Measurements from ENCODE around the gene GTF3C2. TPM values are rescaled to one million over a fixed set of nuclear protein-coding genes. Genes with fewer than 3 reads are reported as not detected.

The GTF3C2 gene
- total and polyA plus RNA-seq, 10 of the 15 experiments (the other 5 are each of a cell fraction or from before 2014, with no cell fraction given): 45.9 to 105 (median 80.3) TPM

DNA sequence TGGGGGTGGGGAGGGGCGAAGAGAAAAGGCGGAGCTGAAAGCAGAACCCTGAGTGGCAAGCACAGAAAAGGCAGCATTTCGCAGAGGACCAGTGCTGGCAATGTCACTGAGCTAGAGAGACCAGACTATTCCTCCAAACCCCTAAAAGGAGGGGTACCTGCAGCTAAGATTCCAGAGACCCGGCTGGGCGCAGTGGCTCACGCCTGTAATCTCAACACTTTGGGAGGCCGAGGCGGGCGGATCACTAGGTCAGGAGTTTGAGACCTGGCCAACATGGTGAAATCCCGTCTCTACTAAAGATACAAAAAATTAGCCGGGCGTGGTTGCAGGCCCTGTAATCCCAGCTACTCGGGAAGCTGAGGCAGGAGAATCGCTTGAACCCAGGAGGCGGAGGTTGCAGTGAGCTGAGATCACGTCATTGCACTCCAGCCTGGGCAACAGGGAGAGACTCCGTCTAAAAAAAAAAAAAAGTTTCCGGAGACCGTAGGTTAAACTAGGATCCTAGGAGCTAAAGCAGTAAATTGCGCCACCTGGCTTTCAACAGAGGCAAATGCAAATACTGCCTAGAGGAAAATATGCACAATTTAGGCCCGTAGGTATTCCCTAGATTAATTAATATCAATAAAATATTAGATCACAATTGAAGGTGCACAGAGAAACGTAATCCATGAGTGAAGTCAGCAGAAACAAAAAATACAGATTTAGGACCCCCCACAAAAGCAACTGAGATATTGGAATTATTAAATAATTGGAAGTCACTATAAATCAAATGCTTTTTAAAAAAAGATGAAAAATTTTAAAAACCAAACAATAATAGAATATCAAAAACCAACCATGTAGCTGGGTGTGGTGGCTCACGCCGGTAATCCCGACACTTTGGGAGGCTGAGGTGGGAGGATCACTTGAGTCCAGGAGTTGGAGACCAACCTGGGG, 53.2 kb downstream of the GTF3C2 start:
- in situ Hi-C loops (cut with MboI) (no loop called here), intact Hi-C loops (cut with micrococcal nuclease; ENCODE audit: unreplicated experiment) (loop anchor here (1.0 to 5.0 kb wide), 2 partner anchors 205 to 341 kb away; no protein-coding TSS in a partner anchor)
- Histone ChIP-seq H3K9ac (ENCODE audit: control insufficient read depth, insufficient read depth, low read length) (no peak overlapping the region; the same call in 1 of the 2 replicates), H4K20me1 (ENCODE audit: control insufficient read depth, insufficient read depth) (no peaks in the 10 kb centered on the region), H3K4me2 (ENCODE audit: control insufficient read depth, insufficient read depth) (peak overlapping the region; percentile 63), H3K27me3 (replicated peaks in 1 of 2; ENCODE audit: control insufficient read depth in 2 of 2, insufficient read depth in 2 of 2, low read length in 1 of 2) (no peaks in the 10 kb centered on the region; a peak in 1 of 4 replicates), H3K36me3 (ENCODE audit: control insufficient read depth in 2 of 2, insufficient read depth in 2 of 2, low read length in 1 of 2) (no peaks in the 10 kb centered on the region), H3K27ac (ENCODE audit: control insufficient read depth, insufficient read depth) (no peak overlapping the region), H2AFZ (ENCODE audit: control insufficient read depth, low read depth, low read length) (peak overlapping the region; percentile 75), H3K9me3 (replicated peaks; ENCODE audit: control insufficient read depth, insufficient read depth, low read length) (no peaks in the 10 kb centered on the region; the same call in 2 of the 3 replicates), H3K4me3 (peak overlapping the region; percentile 48; the same call in 1 of the 2 replicates), H3K79me2 (ENCODE audit: control insufficient read depth, insufficient read depth, low read length) (no peaks in the 10 kb centered on the region), H3K4me1 (ENCODE audit: control insufficient read depth, insufficient read depth, low read length) (no peaks in the 10 kb centered on the region)
- WGBS (ENCODE audit: insufficient coverage, insufficient replicate concordance, low lambda C conversion rate, missing lambda C conversion rate): 22% methylated on average over 25 of the region's 25 CpGs
- ChIA-PET CTCF (interaction anchor here (0.6 to 4.0 kb wide), 75 partner anchors 9 to 719 kb away, joined by 3 to 60 read pairs (median 4); partner anchors contain the start of genes EIF2B4, GTF3C2, MPV17 and NRBP1), RAD21 (ENCODE audit: unreplicated experiment) (interaction anchor here (0.9 to 3.5 kb wide), 12 partner anchors 11 to 457 kb away, joined by 3 to 25 read pairs (median 6); partner anchors contain the start of gene TRIM54), SMC1A (ENCODE audit: uncharacterized antibody, unreplicated experiment) (interaction anchor here (0.6 to 2.4 kb wide), 28 partner anchors 8 to 469 kb away, joined by 3 to 17 read pairs (median 3); partner anchors contain the start of genes CCDC121, GPN1 and PREB), POLR2A (interaction anchor here (0.6 to 1.4 kb wide), 4 partner anchors 11 to 309 kb away, joined by 3 to 4 read pairs (median 3); no protein-coding TSS in a partner anchor)
- ATAC-seq (peak; percentile 82), FAIRE-seq (peak; percentile 87), DNase-seq (ENCODE audit: low read depth, low spot score) (no peak)
- no TSS peak for BruUV-seq (replicated peaks)
- TF ChIP-seq SMC3 (IDR thresholded peaks at IDR 0.05; ENCODE audit: borderline replicate concordance, low read length) (peak; percentile 57; the same call in 1 of the 2 replicates), ZBED1 (IDR thresholded peaks at IDR 0.05; ENCODE audit: borderline replicate concordance) (no peak), SPI1 (IDR thresholded peaks at IDR 0.05; ENCODE audit: borderline replicate concordance, insufficient read depth, low read depth, low read length) (no peak), GABPA (IDR thresholded peaks at IDR 0.05; ENCODE audit: low read depth) (0 out of 2 replicates have a peak, but pooled peaks have one; percentile 25), RBBP5 (conservative IDR thresholded peaks at IDR 0.05) (no peak), TCF3 (IDR thresholded peaks at IDR 0.05; ENCODE audit: borderline replicate concordance, insufficient read depth, low read depth, low read length) (no peak), CREB1 (IDR thresholded peaks at IDR 0.05; ENCODE audit: low read depth) (0 out of 2 replicates have a peak, but pooled peaks have one; percentile 19), SP1 (IDR thresholded peaks at IDR 0.05; ENCODE audit: low read depth, low read length) (no peak), JUNB (IDR thresholded peaks at IDR 0.05) (no peak), ATF7 (IDR thresholded peaks at IDR 0.05; ENCODE audit: low read depth) (peak; percentile 67), NBN (IDR thresholded peaks at IDR 0.05) (0 out of 2 replicates have a peak, but pooled peaks have one; percentile 47)
- TF ChIP-seq, protein P1, sequence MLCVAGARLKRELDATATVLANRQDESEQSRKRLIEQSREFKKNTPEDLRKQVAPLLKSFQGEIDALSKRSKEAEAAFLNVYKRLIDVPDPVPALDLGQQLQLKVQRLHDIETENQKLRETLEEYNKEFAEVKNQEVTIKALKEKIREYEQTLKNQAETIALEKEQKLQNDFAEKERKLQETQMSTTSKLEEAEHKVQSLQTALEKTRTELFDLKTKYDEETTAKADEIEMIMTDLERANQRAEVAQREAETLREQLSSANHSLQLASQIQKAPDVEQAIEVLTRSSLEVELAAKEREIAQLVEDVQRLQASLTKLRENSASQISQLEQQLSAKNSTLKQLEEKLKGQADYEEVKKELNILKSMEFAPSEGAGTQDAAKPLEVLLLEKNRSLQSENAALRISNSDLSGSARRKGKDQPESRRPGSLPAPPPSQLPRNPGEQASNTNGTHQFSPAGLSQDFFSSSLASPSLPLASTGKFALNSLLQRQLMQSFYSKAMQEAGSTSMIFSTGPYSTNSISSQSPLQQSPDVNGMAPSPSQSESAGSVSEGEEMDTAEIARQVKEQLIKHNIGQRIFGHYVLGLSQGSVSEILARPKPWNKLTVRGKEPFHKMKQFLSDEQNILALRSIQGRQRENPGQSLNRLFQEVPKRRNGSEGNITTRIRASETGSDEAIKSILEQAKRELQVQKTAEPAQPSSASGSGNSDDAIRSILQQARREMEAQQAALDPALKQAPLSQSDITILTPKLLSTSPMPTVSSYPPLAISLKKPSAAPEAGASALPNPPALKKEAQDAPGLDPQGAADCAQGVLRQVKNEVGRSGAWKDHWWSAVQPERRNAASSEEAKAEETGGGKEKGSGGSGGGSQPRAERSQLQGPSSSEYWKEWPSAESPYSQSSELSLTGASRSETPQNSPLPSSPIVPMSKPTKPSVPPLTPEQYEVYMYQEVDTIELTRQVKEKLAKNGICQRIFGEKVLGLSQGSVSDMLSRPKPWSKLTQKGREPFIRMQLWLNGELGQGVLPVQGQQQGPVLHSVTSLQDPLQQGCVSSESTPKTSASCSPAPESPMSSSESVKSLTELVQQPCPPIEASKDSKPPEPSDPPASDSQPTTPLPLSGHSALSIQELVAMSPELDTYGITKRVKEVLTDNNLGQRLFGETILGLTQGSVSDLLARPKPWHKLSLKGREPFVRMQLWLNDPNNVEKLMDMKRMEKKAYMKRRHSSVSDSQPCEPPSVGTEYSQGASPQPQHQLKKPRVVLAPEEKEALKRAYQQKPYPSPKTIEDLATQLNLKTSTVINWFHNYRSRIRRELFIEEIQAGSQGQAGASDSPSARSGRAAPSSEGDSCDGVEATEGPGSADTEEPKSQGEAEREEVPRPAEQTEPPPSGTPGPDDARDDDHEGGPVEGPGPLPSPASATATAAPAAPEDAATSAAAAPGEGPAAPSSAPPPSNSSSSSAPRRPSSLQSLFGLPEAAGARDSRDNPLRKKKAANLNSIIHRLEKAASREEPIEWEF (IDR thresholded peaks at IDR 0.05; ENCODE audit: insufficient replicate concordance, low read depth, low read length): no peak
- TF ChIP-seq, protein P2, sequence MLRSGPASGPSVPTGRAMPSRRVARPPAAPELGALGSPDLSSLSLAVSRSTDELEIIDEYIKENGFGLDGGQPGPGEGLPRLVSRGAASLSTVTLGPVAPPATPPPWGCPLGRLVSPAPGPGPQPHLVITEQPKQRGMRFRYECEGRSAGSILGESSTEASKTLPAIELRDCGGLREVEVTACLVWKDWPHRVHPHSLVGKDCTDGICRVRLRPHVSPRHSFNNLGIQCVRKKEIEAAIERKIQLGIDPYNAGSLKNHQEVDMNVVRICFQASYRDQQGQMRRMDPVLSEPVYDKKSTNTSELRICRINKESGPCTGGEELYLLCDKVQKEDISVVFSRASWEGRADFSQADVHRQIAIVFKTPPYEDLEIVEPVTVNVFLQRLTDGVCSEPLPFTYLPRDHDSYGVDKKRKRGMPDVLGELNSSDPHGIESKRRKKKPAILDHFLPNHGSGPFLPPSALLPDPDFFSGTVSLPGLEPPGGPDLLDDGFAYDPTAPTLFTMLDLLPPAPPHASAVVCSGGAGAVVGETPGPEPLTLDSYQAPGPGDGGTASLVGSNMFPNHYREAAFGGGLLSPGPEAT (IDR thresholded peaks at IDR 0.05; ENCODE audit: low read depth): peak; percentile 40; the same call in 1 of the 2 replicates
- TF ChIP-seq, protein P3, sequence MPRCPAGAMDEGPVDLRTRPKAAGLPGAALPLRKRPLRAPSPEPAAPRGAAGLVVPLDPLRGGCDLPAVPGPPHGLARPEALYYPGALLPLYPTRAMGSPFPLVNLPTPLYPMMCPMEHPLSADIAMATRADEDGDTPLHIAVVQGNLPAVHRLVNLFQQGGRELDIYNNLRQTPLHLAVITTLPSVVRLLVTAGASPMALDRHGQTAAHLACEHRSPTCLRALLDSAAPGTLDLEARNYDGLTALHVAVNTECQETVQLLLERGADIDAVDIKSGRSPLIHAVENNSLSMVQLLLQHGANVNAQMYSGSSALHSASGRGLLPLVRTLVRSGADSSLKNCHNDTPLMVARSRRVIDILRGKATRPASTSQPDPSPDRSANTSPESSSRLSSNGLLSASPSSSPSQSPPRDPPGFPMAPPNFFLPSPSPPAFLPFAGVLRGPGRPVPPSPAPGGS (IDR thresholded peaks at IDR 0.05; ENCODE audit: borderline replicate concordance, insufficient read depth, low read depth, low read length, poor library complexity, severe bottlenecking): no peak

All from GM12878 (cell line).